LNCAP (cell line): ENCODE measurements around the gene P3H4.
A peak's percentile ranks its signal among the peaks of the same experiment; 100 is the strongest.

Experiments used
- CTCF ChIP-seq: fragments of 450-650 bp; IDR thresholded peaks from 2 replicates; pipeline ENCODE4 v1.5.1; 2017; ENCODE audit warnings: mild to moderate bottlenecking

The P3H4 gene

GRCh38 chr17:41786227-41787020 is 25.3 kb downstream of the P3H4 start, which contains the start of gene JUP:
Gene JUP, minus strand, starts transcription at chr17:41786711. Its CDS starts 14,857 bp downstream, at chr17:41771854.
- peak; percentile 91 for TF ChIP-seq CTCF

DNA sequence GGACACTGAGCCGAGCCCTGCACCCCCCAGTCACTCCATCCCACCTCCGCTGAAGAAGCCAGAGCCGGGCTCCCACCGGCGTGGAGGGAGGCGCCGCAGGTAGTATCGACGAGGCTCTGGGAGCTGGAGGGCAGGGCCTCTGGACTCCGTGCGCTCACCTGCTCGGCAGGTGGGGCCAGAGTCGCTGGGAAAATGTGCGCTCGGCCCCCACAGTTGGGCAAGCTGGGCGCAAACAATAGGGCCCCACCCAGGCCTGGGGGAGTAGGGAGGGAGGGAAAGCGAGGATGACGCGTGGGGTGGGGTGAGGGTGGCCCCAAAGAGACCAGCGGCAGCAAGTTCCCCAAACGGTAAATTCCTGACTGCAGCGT is 25.9 kb downstream of the P3H4 start:
- no peak for TF ChIP-seq CTCF

GRCh38 chr17:41785091-41785858 is 26.5 kb downstream of the P3H4 start:
- TF ChIP-seq CTCF = no peak

DNA sequence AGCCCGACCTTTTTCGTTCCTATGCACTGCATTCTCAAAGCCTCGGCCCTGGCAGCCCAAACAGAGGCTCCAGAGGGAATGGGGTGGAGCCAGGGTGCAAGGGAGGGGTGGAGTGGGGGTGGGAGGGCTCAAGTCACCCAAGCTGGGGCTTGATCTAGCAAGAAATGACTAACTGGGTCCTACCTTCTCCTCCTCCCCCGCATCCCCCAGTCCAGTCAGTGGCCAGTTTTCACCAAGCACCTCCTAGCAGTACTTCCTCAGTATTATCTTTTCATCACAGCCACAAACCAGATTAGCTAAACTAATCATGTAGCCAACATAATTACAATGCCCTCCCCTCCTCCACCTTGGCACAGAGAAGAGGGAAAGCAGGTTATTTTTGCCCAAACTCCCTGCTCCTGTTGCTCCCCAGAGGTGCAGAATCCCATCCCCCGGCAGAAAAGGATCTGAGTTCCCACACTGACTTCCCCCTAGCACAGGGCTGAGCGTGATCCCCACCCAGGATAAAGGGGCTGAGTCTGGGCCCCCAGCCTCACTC is 27.5 kb downstream of the P3H4 start:
- no peak for TF ChIP-seq CTCF

GRCh38 chr17:41782142-41782541 is 29.6 kb downstream of the P3H4 start:
- no peak for TF ChIP-seq CTCF

- no peak for TF ChIP-seq CTCF
Observed at GRCh38 chr17:41781404-41782110, 30.2 kb downstream of the P3H4 start.

DNA sequence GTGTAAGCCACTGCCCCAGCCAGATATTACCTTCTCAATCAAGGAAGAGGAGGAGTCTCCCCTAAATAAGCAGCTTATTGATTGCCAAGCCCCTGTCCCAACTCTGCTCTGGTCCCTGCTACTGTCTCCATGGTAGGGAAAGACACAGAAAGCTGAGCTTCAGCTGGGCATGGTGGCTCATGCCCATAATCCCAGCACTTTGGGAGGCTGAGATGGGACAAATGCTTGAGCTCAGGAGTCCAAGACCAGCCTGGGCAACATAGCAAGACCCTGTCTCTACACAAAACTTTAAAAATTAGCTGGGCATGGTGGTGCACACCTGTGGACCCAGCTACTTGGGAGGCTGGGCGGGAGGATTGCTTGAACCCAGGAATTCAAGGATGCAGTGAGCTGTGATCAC is 31.8 kb downstream of the P3H4 start:
- no peak for TF ChIP-seq CTCF
